NT2/D1 (cell line): ENCODE results near the gene DOK1.

ENCODE experiments used
- SUZ12 ChIP-seq: IDR thresholded peaks from 2 replicates; pipeline ENCODE4 v1.6.1; 2011; ENCODE audit not compliant: insufficient read length, insufficient read depth; ENCODE audit errors: extremely low read depth
- YY1 ChIP-seq: IDR thresholded peaks from 2 replicates; pipeline ENCODE4 v1.6.1; 2011; ENCODE audit not compliant: insufficient read length, insufficient read depth
- ZNF274 ChIP-seq: IDR thresholded peaks from 2 replicates; pipeline ENCODE4 v1.6.1; 2011; ENCODE audit warnings: mild to moderate bottlenecking, low read depth, low read length

DNA sequence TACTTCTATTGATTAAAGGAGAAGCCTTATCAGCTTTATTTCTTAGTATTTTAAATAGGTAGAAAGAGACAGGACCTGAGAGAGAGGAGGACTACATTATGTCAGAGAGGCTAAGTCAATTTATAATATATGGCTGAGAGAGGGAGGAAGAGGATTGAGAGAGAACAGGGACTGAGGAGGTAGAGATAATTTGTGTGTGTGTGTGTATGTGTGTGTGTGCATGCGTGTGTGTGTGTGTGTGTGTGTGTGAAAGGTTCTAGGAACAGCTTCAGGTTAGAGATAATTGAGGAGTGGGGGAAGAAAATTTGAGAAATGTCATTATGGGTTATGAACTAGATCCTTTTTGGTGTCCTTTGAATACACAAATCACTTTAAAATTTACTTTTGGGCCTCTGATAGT, 15.2 kb downstream of the DOK1 start:
- TF ChIP-seq ZNF274 (no peak), YY1 (no peak), SUZ12 (no peak)
